GM21737 (cell line): ENCODE data around the gene SVOP.

Experiments
- ATAC-seq: cut with Tn5 transposase; IDR thresholded peaks from one replicate; pipeline ENCODE4 v1.9.1; 2021; ENCODE audit warnings: mild to moderate bottlenecking, moderate library complexity; ENCODE audit not compliant: unreplicated experiment

SVOP gene

GRCh38 chr12:108858311-108859074 lies 162.4 kb downstream of the SVOP start:
- ATAC-seq, result no peak
